Fibroblast of the conjunctiva (primary cell): ENCODE data around the gene WDR86.

Experiments
- DNase-seq: peaks from one replicate; pipeline ENCODE4 v3.0.0-alpha.2; 2010; ENCODE audit warnings: low read depth

Gene WDR86

GRCh38 chr7:151379534-151380198 lies 30.2 kb downstream of the WDR86 start:
- DNase-seq = no peak

GRCh38 chr7:151379193-151379520 lies 30.7 kb downstream of the WDR86 start:
- DNase-seq = no peak

GRCh38 chr7:151378496-151379192 lies 31.2 kb downstream of the WDR86 start:
- no peak for DNase-seq

GRCh38 chr7:151378011-151378410 lies 31.8 kb downstream of the WDR86 start:
- no peak for DNase-seq

GRCh38 chr7:151377406-151377805 lies 32.4 kb downstream of the WDR86 start:
- no peak for DNase-seq

- DNase-seq = no peak
These were observed 33.5 kb downstream of the WDR86 start for GRCh38 chr7:151376218-151376902.

GRCh38 chr7:151375530-151376217 lies 34.2 kb downstream of the WDR86 start:
- DNase-seq = no peak

GRCh38 chr7:151374726-151375125 lies 35.1 kb downstream of the WDR86 start:
- no peak for DNase-seq

GRCh38 chr7:151374139-151374538 lies 35.7 kb downstream of the WDR86 start:
- no peak for DNase-seq

GRCh38 chr7:151373599-151373998 lies 36.2 kb downstream of the WDR86 start:
- no peak for DNase-seq

GRCh38 chr7:151372612-151373265 lies 37.1 kb downstream of the WDR86 start:
- no peak for DNase-seq

GRCh38 chr7:151371266-151371665 lies 38.6 kb downstream of the WDR86 start:
- no peak for DNase-seq

- peak; percentile 64 for DNase-seq
These were observed 41.7 kb downstream of the WDR86 start for GRCh38 chr7:151368136-151368571.

- no peak for DNase-seq
These were observed 42.6 kb downstream of the WDR86 start for GRCh38 chr7:151367284-151367683.

GRCh38 chr7:151366880-151367222 lies 43.0 kb downstream of the WDR86 start:
- DNase-seq = no peak

GRCh38 chr7:151366166-151366879 lies 43.5 kb downstream of the WDR86 start:
- no peak for DNase-seq

GRCh38 chr7:151363182-151363581 lies 46.7 kb downstream of the WDR86 start:
- no peak for DNase-seq

- no peak for DNase-seq
These were observed 48.5 kb downstream of the WDR86 start for GRCh38 chr7:151361193-151361959.

- DNase-seq = no peak
These were observed 57.3 kb downstream of the WDR86 start for GRCh38 chr7:151352512-151352911.

- DNase-seq = no peak
These were observed 57.9 kb downstream of the WDR86 start for GRCh38 chr7:151351967-151352366.

- no peak for DNase-seq
These were observed 58.8 kb downstream of the WDR86 start for GRCh38 chr7:151351027-151351426.
